Stimulated activated CD8-positive, alpha-beta memory T cell treated with anti-CD3 and anti-CD28 coated beads, Interleukin-4, amount 100 ng/mL, for 48 hours (primary cell): ENCODE measurements around the gene DYNLT1.
"Not testable (repeated sequence)": the region's sequence is repeated elsewhere in the genome, so short reads cannot be mapped to it uniquely, and the experiment has no call there.

Experiments used
- DNase-seq: peaks from one replicate; pipeline ENCODE4 v3.0.0-alpha.2; 2020

The DYNLT1 gene

GRCh38 chr6:158620963-158621693 is 23.4 kb downstream of the DYNLT1 start:
- no peak for DNase-seq

- DNase-seq = no peak
Measured at GRCh38 chr6:158619922-158620801, 24.4 kb downstream of the DYNLT1 start.

GRCh38 chr6:158618289-158618688 is 26.3 kb downstream of the DYNLT1 start:
- DNase-seq = not testable (repeated sequence)

GRCh38 chr6:158614606-158615005 is 29.9 kb downstream of the DYNLT1 start:
- not testable (repeated sequence) for DNase-seq

GRCh38 chr6:158611541-158612370 is 32.8 kb downstream of the DYNLT1 start:
- no peak for DNase-seq

- DNase-seq = no peak
Measured at GRCh38 chr6:158611039-158611438, 33.5 kb downstream of the DYNLT1 start.

GRCh38 chr6:158610319-158610968 is 34.1 kb downstream of the DYNLT1 start:
- no peak for DNase-seq

- no peak for DNase-seq
Measured at GRCh38 chr6:158609455-158610155, 34.9 kb downstream of the DYNLT1 start.

- DNase-seq = no peak
Measured at GRCh38 chr6:158608221-158608620, 36.3 kb downstream of the DYNLT1 start.

GRCh38 chr6:158607411-158608170 is 37.0 kb downstream of the DYNLT1 start:
- DNase-seq = no peak

- DNase-seq = no peak
Measured at GRCh38 chr6:158606935-158607334, 37.6 kb downstream of the DYNLT1 start.

GRCh38 chr6:158606011-158606410 is 38.5 kb downstream of the DYNLT1 start:
- not testable (repeated sequence) for DNase-seq

- DNase-seq = peak; percentile 74
Measured at GRCh38 chr6:158605266-158605878, 39.2 kb downstream of the DYNLT1 start.

GRCh38 chr6:158604048-158604406 is 40.5 kb downstream of the DYNLT1 start:
- no peak for DNase-seq

GRCh38 chr6:158603261-158604047 is 41.1 kb downstream of the DYNLT1 start:
- DNase-seq = no peak

GRCh38 chr6:158599635-158600034 is 44.9 kb downstream of the DYNLT1 start:
- no peak for DNase-seq

- no peak for DNase-seq
Measured at GRCh38 chr6:158597565-158597964, 47.0 kb downstream of the DYNLT1 start.

- DNase-seq = no peak
Measured at GRCh38 chr6:158596861-158597260, 47.7 kb downstream of the DYNLT1 start.

- DNase-seq = no peak
Measured at GRCh38 chr6:158595223-158595622, 49.3 kb downstream of the DYNLT1 start.

GRCh38 chr6:158593670-158594069 is 50.9 kb downstream of the DYNLT1 start:
- DNase-seq = no peak
